ENCODE data around the gene TXNDC17. TPM values are rescaled to one million over a fixed set of nuclear protein-coding genes. Genes with fewer than 3 reads are reported as not detected.

Gene TXNDC17
- total RNA-seq, 3 donors from 2014 or later: 52.2 to 115 (median 106) TPM

GRCh38 chr17:6682339-6682738 lies 41.5 kb downstream of the TXNDC17 start:
- Histone ChIP-seq H3K9me3 (no peaks in the 10 kb centered on the region), H3K4me1 (ENCODE audit: low read depth) (no peaks in the 10 kb centered on the region), H3K36me3 (ENCODE audit: low read depth) (no peaks in the 10 kb centered on the region), H3K4me3 (no peak overlapping the region)
- intact Hi-C loops (cut with DNase I, micrococcal nuclease): no loop called here
- DNase-seq (peak in 1 of 3 donors; percentile 8), ATAC-seq (no peak)
- TF ChIP-seq CTCF (IDR thresholded peaks at IDR 0.05): no peak

GRCh38 chr17:6683081-6683684 lies 42.3 kb downstream of the TXNDC17 start:
- Histone ChIP-seq H3K4me1 (ENCODE audit: low read depth) (no peaks in the 10 kb centered on the region), H3K9me3 (no peaks in the 10 kb centered on the region), H3K36me3 (ENCODE audit: low read depth) (no peaks in the 10 kb centered on the region), H3K4me3 (no peak overlapping the region)
- TF ChIP-seq CTCF (IDR thresholded peaks at IDR 0.05): no peak
- ATAC-seq (no peak), DNase-seq (no peak)
- intact Hi-C loops (cut with DNase I, micrococcal nuclease): no loop called here

GRCh38 chr17:6683730-6684459 lies 43.0 kb downstream of the TXNDC17 start:
- DNase-seq: peak in 1 of 3 donors; percentile 8
- intact Hi-C loops (cut with DNase I, micrococcal nuclease): no loop called here
- no peak for ATAC-seq
- Histone ChIP-seq H3K36me3 (ENCODE audit: low read depth) (no peaks in the 10 kb centered on the region), H3K4me3 (no peak overlapping the region), H3K9me3 (no peaks in the 10 kb centered on the region), H3K4me1 (ENCODE audit: low read depth) (no peaks in the 10 kb centered on the region)
- TF ChIP-seq CTCF (IDR thresholded peaks at IDR 0.05): no peak

GRCh38 chr17:6684460-6684783 lies 43.6 kb downstream of the TXNDC17 start:
- no peaks in the 10 kb centered on the region for H3K9me3 ChIP-seq
- no peak for DNase-seq
- intact Hi-C loops (cut with DNase I, micrococcal nuclease): no loop called here
- no peaks in the 10 kb centered on the region for H3K36me3 ChIP-seq (ENCODE audit: low read depth)
- no peak overlapping the region for H3K4me3 ChIP-seq
- ATAC-seq: no peak
- no peaks in the 10 kb centered on the region for H3K4me1 ChIP-seq (ENCODE audit: low read depth)
- no peak for TF ChIP-seq CTCF (IDR thresholded peaks at IDR 0.05)

GRCh38 chr17:6684881-6685767 lies 44.3 kb downstream of the TXNDC17 start:
- DNase-seq (no peak), ATAC-seq (no peak)
- intact Hi-C loops (cut with DNase I, micrococcal nuclease): no loop called here
- Histone ChIP-seq H3K36me3 (ENCODE audit: low read depth) (no peaks in the 10 kb centered on the region), H3K4me3 (no peak overlapping the region), H3K9me3 (no peaks in the 10 kb centered on the region), H3K4me1 (ENCODE audit: low read depth) (no peaks in the 10 kb centered on the region)
- TF ChIP-seq CTCF (IDR thresholded peaks at IDR 0.05): no peak

All from mucosa of descending colon (tissue), 3 donors.